HepG2 (cell line): Measurements from ENCODE around the gene FAM111B. TPM values are rescaled to one million over a fixed set of nuclear protein-coding genes. Genes with fewer than 3 reads are reported as not detected.

ENCODE experiments used
- DNMT1 ChIP-seq: sonication (generic); formaldehyde crosslinking; IDR thresholded peaks from 2 replicates; pipeline ENCODE4 v1.5.1; 2020; ENCODE audit warnings: mild to moderate bottlenecking, missing genetic modification reagents
- EED ChIP-seq: sonication (generic); formaldehyde crosslinking; IDR thresholded peaks from 2 replicates; pipeline ENCODE4 v1.5.0; 2020; ENCODE audit warnings: mild to moderate bottlenecking, missing genetic modification reagents
- ELF1 ChIP-seq: sonication (generic); formaldehyde crosslinking; IDR thresholded peaks from 2 replicates; pipeline ENCODE4 v1.4.0; 2020; ENCODE audit warnings: missing genetic modification reagents
- GABPA ChIP-seq, 2 experiments: IDR thresholded peaks; 2 replicates each; pipeline ENCODE4 v1.6.1; 2011 to 2016; ENCODE audit warnings: low read depth in 2 of 2, low read length in 1 of 2, missing biosample characterization in 1 of 2, missing genetic modification characterization in 1 of 2
- GATAD1 ChIP-seq: IDR thresholded peaks from 2 replicates; pipeline ENCODE4 v1.6.1; 2016; ENCODE audit warnings: missing genetic modification reagents, missing compliant biosample characterization
- GATAD2A ChIP-seq: IDR thresholded peaks from 2 replicates; pipeline ENCODE4 v1.6.1; 2016
- NCOR1 ChIP-seq: fragments of 200-600 bp; sonication (generic); IDR thresholded peaks from 2 replicates; pipeline ENCODE4 v1.7.0; 2017; ENCODE audit warnings: antibody characterized with exemption, low read length, borderline replicate concordance
- NFKB2 ChIP-seq: sonication (generic); formaldehyde crosslinking; IDR thresholded peaks from 2 replicates; pipeline ENCODE4 v1.4.0; 2020; ENCODE audit warnings: missing genetic modification reagents, borderline replicate concordance
- POLR2AphosphoS5 ChIP-seq: IDR thresholded peaks from 2 replicates; pipeline ENCODE4 v1.6.1; 2012; ENCODE audit warnings: low read depth, low read length
- PTBP1 ChIP-seq: fragments of 200-400 bp; formaldehyde crosslinking; IDR thresholded peaks from 2 replicates; pipeline ENCODE4 v1.6.1; 2018; ENCODE audit warnings: low read length, low read depth; ENCODE audit not compliant: poor library complexity, severe bottlenecking
- ZMYM3 ChIP-seq: sonication (generic); formaldehyde crosslinking; IDR thresholded peaks from 2 replicates; pipeline ENCODE4 v1.5.1; 2020; ENCODE audit warnings: mild to moderate bottlenecking, missing genetic modification reagents
- ZNF292 ChIP-seq: sonication (generic); formaldehyde crosslinking; IDR thresholded peaks from 2 replicates; pipeline ENCODE4 v1.8.1; 2022; ENCODE audit warnings: mild to moderate bottlenecking, low read depth, missing genetic modification reagents, borderline replicate concordance
- ZNF333 ChIP-seq: sonication (generic); formaldehyde crosslinking; IDR thresholded peaks from 2 replicates; pipeline ENCODE4 v1.4.0; 2020; ENCODE audit warnings: mild to moderate bottlenecking, missing genetic modification reagents, borderline replicate concordance
- ZNF33B ChIP-seq: sonication (generic); formaldehyde crosslinking; IDR thresholded peaks from 2 replicates; pipeline ENCODE4 v1.5.1; 2020; ENCODE audit warnings: mild to moderate bottlenecking, missing genetic modification reagents
- ZNF549 ChIP-seq: sonication (generic); formaldehyde crosslinking; IDR thresholded peaks from 2 replicates; pipeline ENCODE4 v1.5.0; 2020; ENCODE audit warnings: missing genetic modification reagents
- ZNF563 ChIP-seq: sonication (generic); formaldehyde crosslinking; IDR thresholded peaks from 2 replicates; pipeline ENCODE4 v1.8.0; 2022; ENCODE audit warnings: mild to moderate bottlenecking, moderate library complexity, missing genetic modification reagents
- ZSCAN21 ChIP-seq: sonication (generic); formaldehyde crosslinking; IDR thresholded peaks from 2 replicates; pipeline ENCODE4 v1.8.0; 2022; ENCODE audit warnings: mild to moderate bottlenecking, missing genetic modification reagents, moderate library complexity, borderline replicate concordance
- polyA plus RNA-seq, 8 experiments: library from polyadenylated mRNA; depleted of rRNA in 3 of 8; stranded (reverse) in 7 of 8; unstranded in 1 of 8; fragments of >200 nt; fragmentation: Illumina TruSeq in 4 of 8; extraction: Trizol in 4 of 8; gene quantifications; 2 replicates each; pipeline versions ENCODE4 v1.2.1 to v1.2.3, GENCODE V29; 2011 to 2016; ENCODE audit warnings: low read depth in 4 of 8, missing spikeins in 1 of 8, mixed read lengths in 1 of 8; ENCODE audit not compliant: insufficient read depth in 1 of 8
- total RNA-seq, 5 experiments: library from RNA; depleted of rRNA; stranded (reverse); fragments of >200 nt; fragmentation: Illumina TruSeq; extraction: Trizol; gene quantifications; 2 replicates each; pipeline ENCODE4 v1.2.3, GENCODE V29; 2016; ENCODE audit warnings: low read depth in 1 of 5
- TF ChIP-seq, protein P1 (sequence below): sonication (generic); formaldehyde crosslinking; IDR thresholded peaks from 2 replicates; pipeline ENCODE4 v1.4.0; 2020; ENCODE audit warnings: missing genetic modification reagents
- TF ChIP-seq, protein P2 (sequence below): sonication (generic); formaldehyde crosslinking; IDR thresholded peaks from 2 replicates; pipeline ENCODE4 v1.5.0; 2020; ENCODE audit warnings: mild to moderate bottlenecking, missing genetic modification reagents, borderline replicate concordance
- TF ChIP-seq, protein P3 (sequence below): IDR thresholded peaks from 2 replicates; pipeline ENCODE4 v1.6.1; 2016
- TF ChIP-seq, protein P4 (sequence below): sonication (generic); formaldehyde crosslinking; IDR thresholded peaks from 2 replicates; pipeline ENCODE4 v1.4.0; 2020; ENCODE audit warnings: missing genetic modification reagents
- TF ChIP-seq, protein P5 (sequence below): sonication (generic); formaldehyde crosslinking; IDR thresholded peaks from 2 replicates; pipeline ENCODE4 v1.5.0; 2020; ENCODE audit warnings: mild to moderate bottlenecking, low read depth, missing genetic modification reagents, borderline replicate concordance

FAM111B gene
- total and polyA plus RNA-seq, 2 of the 13 experiments (the other 11 are each of a cell fraction or from before 2014, with no cell fraction given) = 1.6 to 28.2 TPM

DNA sequence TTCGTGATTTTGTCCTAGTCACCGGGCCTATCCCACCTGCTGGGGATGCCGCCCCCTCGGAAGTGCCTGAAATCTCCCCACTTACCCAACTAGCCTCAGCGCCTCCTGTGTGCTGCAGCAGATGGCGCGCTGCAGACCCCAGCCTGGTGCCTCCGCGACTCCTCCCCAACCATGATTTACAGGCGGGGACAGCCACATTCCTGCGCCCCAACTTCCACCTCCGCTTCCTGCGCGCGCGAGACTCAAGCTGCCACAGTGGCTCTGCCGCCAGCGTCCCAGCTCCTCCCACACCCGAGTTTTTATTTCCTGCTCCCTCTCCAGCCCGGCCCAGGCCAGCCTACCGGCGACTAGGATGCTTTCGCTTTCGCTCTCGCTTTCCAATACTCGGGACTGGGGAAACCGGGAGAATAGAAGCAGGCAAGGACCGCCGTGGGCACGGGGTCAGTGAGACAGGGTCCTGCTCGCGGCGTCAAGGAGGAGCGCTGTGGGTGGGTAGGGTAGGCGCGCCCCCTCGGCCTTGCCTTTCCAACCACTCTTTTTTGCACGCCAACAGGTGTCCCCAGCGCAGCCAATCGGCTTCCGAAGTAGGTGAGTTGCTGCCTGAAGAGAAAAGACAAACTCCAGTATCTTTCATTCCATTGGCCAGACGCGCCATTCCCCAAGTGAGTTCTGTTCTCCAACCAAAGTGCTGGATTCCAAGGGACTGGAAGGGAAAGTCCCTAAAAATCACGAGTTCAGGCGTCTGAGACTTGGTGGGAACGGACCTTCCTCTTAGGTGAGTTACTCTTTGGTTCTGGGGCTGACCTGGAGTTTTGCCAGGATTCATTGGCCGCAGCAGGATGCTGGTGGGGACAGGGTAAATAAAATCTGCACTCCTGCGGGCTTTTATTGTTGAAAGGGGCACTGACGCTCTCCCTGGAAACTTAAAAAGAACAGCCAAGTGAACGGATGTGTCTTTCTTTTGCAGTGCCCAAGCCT, 35.8 kb downstream of the FAM111B start, which contains the start of gene FAM111A (continued):
- TF ChIP-seq ZNF549 (CRISPR knock-in tag) (no peak), PTBP1 (peak; percentile 59), GATAD1 (CRISPR knock-in tag) (peak; percentile 43), ZMYM3 (0 out of 2 replicates have a peak, but pooled peaks have one; percentile 24), ZNF33B (CRISPR knock-in tag) (no peak), POLR2AphosphoS5 (no peak), GATAD2A (CRISPR knock-in tag) (peak; percentile 47; the same call in 1 of the 2 replicates), DNMT1 (CRISPR knock-in tag) (0 out of 2 replicates have a peak, but pooled peaks have one; percentile 13), ELF1 (CRISPR knock-in tag) (no peak; the same call in 1 of the 2 replicates), ZSCAN21 (0 out of 2 replicates have a peak, but pooled peaks have one; percentile 27), EED (CRISPR knock-in tag) (peak; percentile 27; the same call in 1 of the 2 replicates), NFKB2 (peak; percentile 77; the same call in 1 of the 2 replicates), ZNF333 (CRISPR knock-in tag) (0 out of 2 replicates have a peak, but pooled peaks have one; percentile 78), GABPA (IDR thresholded peaks at IDR 0.05; ENCODE audit: low read depth, low read length) (peak; percentile 52), GABPA (CRISPR knock-in tag; IDR thresholded peaks at IDR 0.05; ENCODE audit: low read depth) (peak; percentile 70), NCOR1 (no peak), ZNF292 (CRISPR knock-in tag) (peak; percentile 95), ZNF563 (CRISPR knock-in tag) (peak; percentile 59)
- TF ChIP-seq, protein P1, sequence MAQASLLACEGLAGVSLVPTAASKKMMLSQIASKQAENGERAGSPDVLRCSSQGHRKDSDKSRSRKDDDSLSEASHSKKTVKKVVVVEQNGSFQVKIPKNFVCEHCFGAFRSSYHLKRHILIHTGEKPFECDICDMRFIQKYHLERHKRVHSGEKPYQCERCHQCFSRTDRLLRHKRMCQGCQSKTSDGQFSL (CRISPR knock-in tag) = no peak
- TF ChIP-seq, protein P2, sequence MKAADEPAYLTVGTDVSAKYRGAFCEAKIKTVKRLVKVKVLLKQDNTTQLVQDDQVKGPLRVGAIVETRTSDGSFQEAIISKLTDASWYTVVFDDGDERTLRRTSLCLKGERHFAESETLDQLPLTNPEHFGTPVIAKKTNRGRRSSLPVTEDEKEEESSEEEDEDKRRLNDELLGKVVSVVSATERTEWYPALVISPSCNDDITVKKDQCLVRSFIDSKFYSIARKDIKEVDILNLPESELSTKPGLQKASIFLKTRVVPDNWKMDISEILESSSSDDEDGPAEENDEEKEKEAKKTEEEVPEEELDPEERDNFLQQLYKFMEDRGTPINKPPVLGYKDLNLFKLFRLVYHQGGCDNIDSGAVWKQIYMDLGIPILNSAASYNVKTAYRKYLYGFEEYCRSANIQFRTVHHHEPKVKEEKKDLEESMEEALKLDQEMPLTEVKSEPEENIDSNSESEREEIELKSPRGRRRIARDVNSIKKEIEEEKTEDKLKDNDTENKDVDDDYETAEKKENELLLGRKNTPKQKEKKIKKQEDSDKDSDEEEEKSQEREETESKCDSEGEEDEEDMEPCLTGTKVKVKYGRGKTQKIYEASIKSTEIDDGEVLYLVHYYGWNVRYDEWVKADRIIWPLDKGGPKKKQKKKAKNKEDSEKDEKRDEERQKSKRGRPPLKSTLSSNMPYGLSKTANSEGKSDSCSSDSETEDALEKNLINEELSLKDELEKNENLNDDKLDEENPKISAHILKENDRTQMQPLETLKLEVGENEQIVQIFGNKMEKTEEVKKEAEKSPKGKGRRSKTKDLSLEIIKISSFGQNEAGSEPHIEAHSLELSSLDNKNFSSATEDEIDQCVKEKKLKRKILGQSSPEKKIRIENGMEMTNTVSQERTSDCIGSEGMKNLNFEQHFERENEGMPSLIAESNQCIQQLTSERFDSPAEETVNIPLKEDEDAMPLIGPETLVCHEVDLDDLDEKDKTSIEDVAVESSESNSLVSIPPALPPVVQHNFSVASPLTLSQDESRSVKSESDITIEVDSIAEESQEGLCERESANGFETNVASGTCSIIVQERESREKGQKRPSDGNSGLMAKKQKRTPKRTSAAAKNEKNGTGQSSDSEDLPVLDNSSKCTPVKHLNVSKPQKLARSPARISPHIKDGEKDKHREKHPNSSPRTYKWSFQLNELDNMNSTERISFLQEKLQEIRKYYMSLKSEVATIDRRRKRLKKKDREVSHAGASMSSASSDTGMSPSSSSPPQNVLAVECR (CRISPR knock-in tag) = peak; percentile 84
- TF ChIP-seq, protein P3, sequence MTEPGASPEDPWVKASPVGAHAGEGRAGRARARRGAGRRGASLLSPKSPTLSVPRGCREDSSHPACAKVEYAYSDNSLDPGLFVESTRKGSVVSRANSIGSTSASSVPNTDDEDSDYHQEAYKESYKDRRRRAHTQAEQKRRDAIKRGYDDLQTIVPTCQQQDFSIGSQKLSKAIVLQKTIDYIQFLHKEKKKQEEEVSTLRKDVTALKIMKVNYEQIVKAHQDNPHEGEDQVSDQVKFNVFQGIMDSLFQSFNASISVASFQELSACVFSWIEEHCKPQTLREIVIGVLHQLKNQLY (CRISPR knock-in tag) = no peak
- TF ChIP-seq, protein P4, sequence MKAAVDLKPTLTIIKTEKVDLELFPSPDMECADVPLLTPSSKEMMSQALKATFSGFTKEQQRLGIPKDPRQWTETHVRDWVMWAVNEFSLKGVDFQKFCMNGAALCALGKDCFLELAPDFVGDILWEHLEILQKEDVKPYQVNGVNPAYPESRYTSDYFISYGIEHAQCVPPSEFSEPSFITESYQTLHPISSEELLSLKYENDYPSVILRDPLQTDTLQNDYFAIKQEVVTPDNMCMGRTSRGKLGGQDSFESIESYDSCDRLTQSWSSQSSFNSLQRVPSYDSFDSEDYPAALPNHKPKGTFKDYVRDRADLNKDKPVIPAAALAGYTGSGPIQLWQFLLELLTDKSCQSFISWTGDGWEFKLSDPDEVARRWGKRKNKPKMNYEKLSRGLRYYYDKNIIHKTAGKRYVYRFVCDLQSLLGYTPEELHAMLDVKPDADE (CRISPR knock-in tag) = peak; percentile 80; the same call in 1 of the 2 replicates
- TF ChIP-seq, protein P5, sequence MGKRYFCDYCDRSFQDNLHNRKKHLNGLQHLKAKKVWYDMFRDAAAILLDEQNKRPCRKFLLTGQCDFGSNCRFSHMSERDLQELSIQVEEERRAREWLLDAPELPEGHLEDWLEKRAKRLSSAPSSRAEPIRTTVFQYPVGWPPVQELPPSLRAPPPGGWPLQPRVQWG (CRISPR knock-in tag) = no peak
